ENCODE measurements around the gene GHRH. TPM values are rescaled to one million over a fixed set of nuclear protein-coding genes. Genes with fewer than 3 reads are reported as not detected.
A peak's percentile ranks its signal among the peaks of the same experiment; 100 is the strongest.

The GHRH gene
- total and polyA plus RNA-seq, 2 of the 4 experiments (the other 2 are of a cell fraction) = not detected

DNA sequence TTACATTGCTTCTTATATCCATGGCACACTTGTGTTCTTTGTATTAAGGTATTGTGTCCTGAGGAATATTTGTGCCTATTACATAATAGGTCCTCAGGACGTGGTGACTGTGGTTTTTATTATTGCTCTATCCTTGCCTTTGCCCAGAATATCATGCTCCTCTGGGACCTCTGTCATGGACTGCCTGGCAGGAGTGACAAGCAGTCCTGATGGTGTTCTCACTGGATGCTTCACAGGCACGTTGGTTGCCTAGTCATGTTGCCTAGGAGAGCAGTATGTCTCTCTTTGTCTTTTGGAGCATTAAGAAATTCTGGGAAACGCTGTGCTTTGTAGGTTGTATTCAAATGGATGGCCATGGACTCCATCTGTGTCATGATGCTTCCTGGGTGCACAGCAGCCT, 57.6 kb downstream of the GHRH start:
- Histone ChIP-seq H3K9me1 (ENCODE audit: insufficient read depth, low read length) (peaks cover 30% of the 10 kb centered on the region), H3K27me3 (ENCODE audit: control insufficient read depth, insufficient read depth, low read length) (no peaks in the 10 kb centered on the region), H2AFZ (replicated peaks; ENCODE audit: low read length, poor library complexity) (no peak overlapping the region), H3K18ac (ENCODE audit: low read depth, low read length) (no peak overlapping the region), H2BK5ac (ENCODE audit: low read depth, low read length, poor library complexity, severe bottlenecking) (no peak overlapping the region), H4K8ac (ENCODE audit: low read depth in 2 of 2, low read length in 2 of 2) (no peak overlapping the region), H3K56ac (ENCODE audit: extremely low read depth, insufficient read depth, low read length) (no peak overlapping the region), H4K20me1 (ENCODE audit: insufficient read depth, low read length) (peaks cover 30% of the 10 kb centered on the region), H3K9ac (ENCODE audit: low read depth, low read length) (no peak overlapping the region), H3K27ac (ENCODE audit: insufficient read depth, low read length) (no peak overlapping the region), H3K4ac (ENCODE audit: low read depth, low read length) (no peak overlapping the region; the same call in 1 of the 2 replicates), H4K5ac (ENCODE audit: low read depth, low read length) (no peak overlapping the region), H3K23ac (ENCODE audit: low read depth, low read length) (no peak overlapping the region), H2AK9ac (replicated peaks; ENCODE audit: low read depth, low read length, poor library complexity) (no peak overlapping the region), H3K4me3 (ENCODE audit: insufficient read depth, low read depth, low read length) (no peak overlapping the region), H3K14ac (replicated peaks; ENCODE audit: low read depth, low read length) (no peak overlapping the region), H2BK120ac (ENCODE audit: low read depth, low read length) (no peak overlapping the region), H3K4me2 (ENCODE audit: low read depth, low read length) (no peak overlapping the region), H2BK15ac (ENCODE audit: low read depth, low read length) (no peak overlapping the region; the same call in 2 of the 3 replicates), H3K9me3 (ENCODE audit: control insufficient read depth, insufficient read depth, low read length) (no peaks in the 10 kb centered on the region), H3K4me1 (ENCODE audit: control insufficient read depth, insufficient read depth, low read length) (peaks cover 3% of the 10 kb centered on the region), H2BK20ac (ENCODE audit: low read depth, low read length) (no peak overlapping the region), H3K79me1 (ENCODE audit: low read depth in 1 of 2, low read length in 2 of 2) (peaks cover 46 to 57% of the 10 kb centered on the region in 2 experiments), H4K91ac (ENCODE audit: insufficient read depth, low read depth, low read length) (no peak overlapping the region), H2AK5ac (ENCODE audit: low read depth, low read length) (peak overlapping the region; percentile 4; the same call in 1 of the 2 replicates), H3K36me3 (ENCODE audit: control insufficient read depth, insufficient read depth, low read length) (peaks cover 44% of the 10 kb centered on the region)
- in situ Hi-C loops (cut with MboI; ENCODE audit: low sequenced_read_pairs) (loop anchor here (10.0 kb wide), 1 partner anchor 181 kb away; no protein-coding TSS in a partner anchor), dilution Hi-C loops (cut with HindIII; ENCODE audit: low sequenced_read_pairs, unreplicated experiment) (no loop called here), intact Hi-C loops (cut with micrococcal nuclease) (no loop called here)
- DNase-seq (no peak), ATAC-seq (ENCODE audit: low read depth) (no peak)
- no TSS peak for BruUV-seq (replicated peaks)
- no peak for TF ChIP-seq SMC3 (IDR thresholded peaks at IDR 0.05; ENCODE audit: low read depth, low read length)
- no peak for TF ChIP-seq RCOR1 (IDR thresholded peaks at IDR 0.05; ENCODE audit: insufficient replicate concordance, low read length)
- 92% methylated on average over 2 of the region's 3 CpGs; no CpG with 5 or more reads in 1 of the 2 experiments for WGBS, 2 experiments (ENCODE audit: extremely low coverage in 2 of 2, insufficient read length in 1 of 2)
- ChIA-PET CTCF (no interaction called here), POLR2A (ENCODE audit: unreplicated experiment) (no interaction called here)

All from IMR-90 (cell line).